Tibial artery (tissue), 4 donors: ENCODE data around the gene GSDMA.
A peak's percentile ranks its signal among the peaks of the same experiment; 100 is the strongest.

Experiments
- DNase-seq, 2 donors: peaks; one replicate each; pipeline ENCODE4 v3.0.0-alpha.2; 2019
- H3K27ac ChIP-seq, 2 donors: fragments of 200-600 bp; sonication (generic) in 1 of 2; 1 replicate in 1 of 2; 2 replicates in 1 of 2; pipeline ENCODE4 v1.5.1; 2018 to 2019; ENCODE audit warnings: mild to moderate bottlenecking in 1 of 2
- H3K27me3 ChIP-seq, 2 donors: fragments of 200-600 bp; sonication (generic) in 1 of 2; one replicate each; pipeline versions ENCODE4 v1.5.1 to v1.6.0; 2016 to 2019
- H3K36me3 ChIP-seq, 3 donors: fragments of 200-600 bp; sonication (generic) in 2 of 3; one replicate each; pipeline ENCODE4 v1.5.1; 2016 to 2019; ENCODE audit warnings: mild to moderate bottlenecking in 2 of 3
- H3K4me1 ChIP-seq, 4 donors: fragments of 200-600 bp; sonication (generic) in 2 of 4; 1 replicate in 3 of 4; 2 replicates in 1 of 4; pipeline ENCODE4 v1.5.1; 2016 to 2019
- H3K4me3 ChIP-seq, 2 donors: fragments of 200-600 bp; sonication (generic) in 1 of 2; 1 replicate in 1 of 2; 2 replicates in 1 of 2; pipeline ENCODE4 v1.5.1; 2018 to 2019; ENCODE audit warnings: mild to moderate bottlenecking in 2 of 2
- H3K9me3 ChIP-seq, 3 donors: fragments of 200-600 bp; sonication (generic) in 1 of 3; one replicate each; pipeline ENCODE4 v1.5.1; 2016 to 2019
- intact Hi-C: fragments of 100-400 bp; cut with DNase I; formaldehyde crosslinking; loops from one replicate; pipeline ENCODE4 v1.15.0; 2023; ENCODE audit warnings: low total_unique reads
- TF ChIP-seq, protein P1 (sequence below), 2 experiments: fragments of 200-600 bp in 1 of 2; fragments of 450-650 bp in 1 of 2; IDR thresholded peaks; one replicate each; pipeline ENCODE4 v1.5.1; 2017 to 2019; ENCODE audit warnings: antibody characterized with exemption in 2 of 2, mild to moderate bottlenecking in 1 of 2, moderate library complexity in 1 of 2

GSDMA gene

DNA sequence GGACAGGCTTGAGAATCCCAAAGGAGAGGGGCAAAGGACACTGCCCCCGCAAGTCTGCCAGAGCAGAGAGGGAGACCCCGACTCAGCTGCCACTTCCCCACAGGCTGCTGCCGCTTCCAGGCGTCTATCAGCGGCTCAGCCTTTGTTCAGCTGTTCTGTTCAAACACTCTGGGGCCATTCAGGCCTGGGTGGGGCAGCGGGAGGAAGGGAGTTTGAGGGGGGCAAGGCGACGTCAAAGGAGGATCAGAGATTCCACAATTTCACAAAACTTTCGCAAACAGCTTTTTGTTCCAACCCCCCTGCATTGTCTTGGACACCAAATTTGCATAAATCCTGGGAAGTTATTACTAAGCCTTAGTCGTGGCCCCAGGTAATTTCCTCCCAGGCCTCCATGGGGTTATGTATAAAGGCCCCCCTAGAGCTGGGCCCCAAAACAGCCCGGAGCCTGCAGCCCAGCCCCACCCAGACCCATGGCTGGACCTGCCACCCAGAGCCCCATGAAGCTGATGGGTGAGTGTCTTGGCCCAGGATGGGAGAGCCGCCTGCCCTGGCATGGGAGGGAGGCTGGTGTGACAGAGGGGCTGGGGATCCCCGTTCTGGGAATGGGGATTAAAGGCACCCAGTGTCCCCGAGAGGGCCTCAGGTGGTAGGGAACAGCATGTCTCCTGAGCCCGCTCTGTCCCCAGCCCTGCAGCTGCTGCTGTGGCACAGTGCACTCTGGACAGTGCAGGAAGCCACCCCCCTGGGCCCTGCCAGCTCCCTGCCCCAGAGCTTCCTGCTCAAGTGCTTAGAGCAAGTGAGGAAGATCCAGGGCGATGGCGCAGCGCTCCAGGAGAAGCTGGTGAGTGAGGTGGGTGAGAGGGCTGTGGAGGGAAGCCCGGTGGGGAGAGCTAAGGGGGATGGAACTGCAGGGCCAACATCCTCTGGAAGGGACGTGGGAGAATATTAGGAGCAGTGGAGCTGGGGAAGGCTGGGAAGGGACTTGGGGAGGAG lies 52.5 kb downstream of the GSDMA start, which contains the start of gene CSF3:
Gene CSF3, plus strand, starts transcription at position 436 of the 993 bp plus-strand sequence. Its CDS starts 35 bp downstream, at position 471.
- TF ChIP-seq, protein P1, sequence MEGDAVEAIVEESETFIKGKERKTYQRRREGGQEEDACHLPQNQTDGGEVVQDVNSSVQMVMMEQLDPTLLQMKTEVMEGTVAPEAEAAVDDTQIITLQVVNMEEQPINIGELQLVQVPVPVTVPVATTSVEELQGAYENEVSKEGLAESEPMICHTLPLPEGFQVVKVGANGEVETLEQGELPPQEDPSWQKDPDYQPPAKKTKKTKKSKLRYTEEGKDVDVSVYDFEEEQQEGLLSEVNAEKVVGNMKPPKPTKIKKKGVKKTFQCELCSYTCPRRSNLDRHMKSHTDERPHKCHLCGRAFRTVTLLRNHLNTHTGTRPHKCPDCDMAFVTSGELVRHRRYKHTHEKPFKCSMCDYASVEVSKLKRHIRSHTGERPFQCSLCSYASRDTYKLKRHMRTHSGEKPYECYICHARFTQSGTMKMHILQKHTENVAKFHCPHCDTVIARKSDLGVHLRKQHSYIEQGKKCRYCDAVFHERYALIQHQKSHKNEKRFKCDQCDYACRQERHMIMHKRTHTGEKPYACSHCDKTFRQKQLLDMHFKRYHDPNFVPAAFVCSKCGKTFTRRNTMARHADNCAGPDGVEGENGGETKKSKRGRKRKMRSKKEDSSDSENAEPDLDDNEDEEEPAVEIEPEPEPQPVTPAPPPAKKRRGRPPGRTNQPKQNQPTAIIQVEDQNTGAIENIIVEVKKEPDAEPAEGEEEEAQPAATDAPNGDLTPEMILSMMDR (IDR thresholded peaks at IDR 0.05) = no peak
- peaks cover 0 to 36% (median 27%) of the 10 kb centered on the region in 4 donors for H3K4me1 ChIP-seq
- peak within 1 kb of the TSS in 1 of 2 donors; percentile 10 for H3K27ac ChIP-seq
- H3K4me3 ChIP-seq = no peak within 1 kb of the TSS
- H3K9me3 ChIP-seq = no peaks in the 10 kb centered on the region
- peaks cover 4 to 14% (median 12%) of the 10 kb centered on the region in 3 donors for H3K36me3 ChIP-seq
- H3K27me3 ChIP-seq = no peaks in the 10 kb centered on the region
- intact Hi-C loops = loop anchor here (10.0 kb wide), 1 partner anchor 260 kb away; no protein-coding TSS in a partner anchor
- DNase-seq = no peak

DNA sequence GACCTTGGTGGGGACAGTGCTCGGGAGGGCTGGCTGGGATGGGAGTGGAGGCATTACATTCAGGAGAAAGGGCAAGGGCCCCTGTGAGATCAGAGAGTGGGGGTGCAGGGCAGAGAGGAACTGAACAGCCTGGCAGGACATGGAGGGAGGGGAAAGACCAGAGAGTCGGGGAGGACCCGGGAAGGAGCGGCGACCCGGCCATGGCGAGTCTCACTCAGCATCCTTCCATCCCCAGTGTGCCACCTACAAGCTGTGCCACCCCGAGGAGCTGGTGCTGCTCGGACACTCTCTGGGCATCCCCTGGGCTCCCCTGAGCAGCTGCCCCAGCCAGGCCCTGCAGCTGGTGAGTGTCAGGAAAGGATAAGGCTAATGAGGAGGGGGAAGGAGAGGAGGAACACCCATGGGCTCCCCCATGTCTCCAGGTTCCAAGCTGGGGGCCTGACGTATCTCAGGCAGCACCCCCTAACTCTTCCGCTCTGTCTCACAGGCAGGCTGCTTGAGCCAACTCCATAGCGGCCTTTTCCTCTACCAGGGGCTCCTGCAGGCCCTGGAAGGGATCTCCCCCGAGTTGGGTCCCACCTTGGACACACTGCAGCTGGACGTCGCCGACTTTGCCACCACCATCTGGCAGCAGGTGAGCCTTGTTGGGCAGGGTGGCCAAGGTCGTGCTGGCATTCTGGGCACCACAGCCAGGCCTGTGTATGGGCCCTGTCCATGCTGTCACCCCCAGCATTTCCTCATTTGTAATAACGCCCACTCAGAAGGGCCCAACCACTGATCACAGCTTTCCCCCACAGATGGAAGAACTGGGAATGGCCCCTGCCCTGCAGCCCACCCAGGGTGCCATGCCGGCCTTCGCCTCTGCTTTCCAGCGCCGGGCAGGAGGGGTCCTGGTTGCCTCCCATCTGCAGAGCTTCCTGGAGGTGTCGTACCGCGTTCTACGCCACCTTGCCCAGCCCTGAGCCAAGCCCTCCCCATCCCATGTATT lies 53.5 kb downstream of the GSDMA start:
- H3K4me3 ChIP-seq = no peak overlapping the region
- no peak overlapping the region for H3K27ac ChIP-seq
- TF ChIP-seq, protein P1 (IDR thresholded peaks at IDR 0.05) = no peak
- no peaks in the 10 kb centered on the region for H3K9me3 ChIP-seq
- H3K27me3 ChIP-seq = no peaks in the 10 kb centered on the region
- H3K4me1 ChIP-seq = peaks cover 0 to 39% (median 27%) of the 10 kb centered on the region in 4 donors
- intact Hi-C loops = loop anchor here (10.0 kb wide), 1 partner anchor 259 kb away; no protein-coding TSS in a partner anchor
- H3K36me3 ChIP-seq = peaks cover 4 to 24% (median 19%) of the 10 kb centered on the region in 3 donors
- DNase-seq = no peak

DNA sequence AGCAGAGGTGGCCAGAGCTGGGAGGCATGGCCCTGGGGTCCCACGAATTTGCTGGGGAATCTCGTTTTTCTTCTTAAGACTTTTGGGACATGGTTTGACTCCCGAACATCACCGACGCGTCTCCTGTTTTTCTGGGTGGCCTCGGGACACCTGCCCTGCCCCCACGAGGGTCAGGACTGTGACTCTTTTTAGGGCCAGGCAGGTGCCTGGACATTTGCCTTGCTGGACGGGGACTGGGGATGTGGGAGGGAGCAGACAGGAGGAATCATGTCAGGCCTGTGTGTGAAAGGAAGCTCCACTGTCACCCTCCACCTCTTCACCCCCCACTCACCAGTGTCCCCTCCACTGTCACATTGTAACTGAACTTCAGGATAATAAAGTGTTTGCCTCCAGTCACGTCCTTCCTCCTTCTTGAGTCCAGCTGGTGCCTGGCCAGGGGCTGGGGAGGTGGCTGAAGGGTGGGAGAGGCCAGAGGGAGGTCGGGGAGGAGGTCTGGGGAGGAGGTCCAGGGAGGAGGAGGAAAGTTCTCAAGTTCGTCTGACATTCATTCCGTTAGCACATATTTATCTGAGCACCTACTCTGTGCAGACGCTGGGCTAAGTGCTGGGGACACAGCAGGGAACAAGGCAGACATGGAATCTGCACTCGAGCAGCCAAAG lies 54.7 kb downstream of the GSDMA start:
- no peaks in the 10 kb centered on the region for H3K9me3 ChIP-seq
- no peak for DNase-seq
- TF ChIP-seq, protein P1 (IDR thresholded peaks at IDR 0.05) = no peak
- no peaks in the 10 kb centered on the region for H3K27me3 ChIP-seq
- peaks cover 14 to 37% (median 30%) of the 10 kb centered on the region in 3 donors for H3K36me3 ChIP-seq
- peak overlapping the region in 1 of 2 donors; percentile 54 for H3K27ac ChIP-seq
- H3K4me3 ChIP-seq = no peak overlapping the region
- peaks cover 0 to 50% (median 27%) of the 10 kb centered on the region in 4 donors for H3K4me1 ChIP-seq
- intact Hi-C loops = loop anchor here (10.0 kb wide), 1 partner anchor 257 kb away; no protein-coding TSS in a partner anchor

DNA sequence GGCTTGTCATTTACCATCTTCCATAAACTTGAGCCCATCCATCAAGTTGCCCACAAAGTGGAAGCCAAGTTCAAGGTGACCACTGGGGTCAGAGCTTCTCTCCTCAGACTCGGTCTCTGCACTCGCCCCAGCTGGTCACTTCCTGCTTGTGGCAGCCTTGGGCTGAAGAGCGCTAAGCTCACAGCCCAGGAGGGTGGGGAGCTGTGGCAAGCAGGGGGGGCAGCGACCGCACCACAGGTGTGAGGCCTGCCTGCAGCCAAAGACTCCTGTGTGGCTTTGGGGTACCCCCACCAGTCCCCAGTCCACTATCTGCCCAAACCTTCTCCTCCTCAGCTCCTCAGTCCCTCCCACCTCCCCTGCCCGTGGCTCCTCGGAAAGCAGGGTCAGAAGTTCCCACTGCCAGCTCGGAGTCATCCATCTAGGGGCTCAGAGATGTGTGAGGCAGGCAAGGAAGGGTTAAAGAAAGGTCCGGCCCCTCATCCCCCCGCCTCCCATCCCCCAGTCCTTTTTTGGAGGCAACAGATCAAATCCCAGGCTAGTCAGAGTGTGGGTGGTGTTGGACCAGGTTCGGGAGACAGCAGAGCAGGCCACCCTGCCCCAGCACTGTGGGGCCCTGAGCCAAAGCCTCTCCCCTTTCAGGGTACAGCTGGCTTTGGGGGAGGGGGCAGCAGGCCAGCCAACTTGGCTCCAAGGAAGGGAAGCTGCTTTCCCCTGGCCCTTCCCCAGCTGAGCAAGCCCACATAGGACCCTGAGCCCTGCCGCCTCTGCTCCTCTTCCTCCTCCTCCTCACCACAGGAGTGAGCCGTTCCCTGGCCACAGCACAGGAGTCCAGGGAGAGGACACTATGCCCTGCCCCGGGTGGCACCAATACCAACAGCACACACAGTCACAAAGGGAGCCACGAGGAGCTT lies 55.7 kb downstream of the GSDMA start:
- Histone ChIP-seq H3K9me3 (no peaks in the 10 kb centered on the region), H3K36me3 (peaks cover 21 to 46% (median 38%) of the 10 kb centered on the region in 3 donors), H3K27me3 (no peaks in the 10 kb centered on the region), H3K4me1 (peaks cover 0 to 56% (median 27%) of the 10 kb centered on the region in 4 donors), H3K27ac (peak overlapping the region; percentile 54 to 55), H3K4me3 (no peak overlapping the region)
- intact Hi-C loops = loop anchor here (10.0 kb wide), 1 partner anchor 256 kb away; no protein-coding TSS in a partner anchor
- TF ChIP-seq, protein P1 (IDR thresholded peaks at IDR 0.05) = no peak
- DNase-seq = no peak
